Prostate gland (tissue), 2 donors: ENCODE results near the gene RAB11FIP2.

Experiments
- CTCF ChIP-seq, 4 experiments: fragments of 200-600 bp in 2 of 4; fragments of 450-650 bp in 2 of 4; sonication (generic) in 2 of 4; IDR thresholded peaks; 1 replicate in 3 of 4; 2 replicates in 1 of 4; pipeline ENCODE4 v1.5.1; 2016 to 2019; ENCODE audit warnings: antibody characterized with exemption in 4 of 4, mild to moderate bottlenecking in 2 of 4, moderate library complexity in 2 of 4
- POLR2AphosphoS5 ChIP-seq: sonication (generic); formaldehyde crosslinking; IDR thresholded peaks from one replicate; pipeline ENCODE4 v1.6.1; 2017; ENCODE audit warnings: antibody characterized with exemption

- TF ChIP-seq CTCF (IDR thresholded peaks at IDR 0.05) (no peak), POLR2AphosphoS5 (no peak)
Measured at GRCh38 chr10:117991701-117992100, 55.0 kb downstream of the RAB11FIP2 start.
